Vagina (tissue), 2 donors: ENCODE measurements around the gene ONECUT1.

Experiments used
- POLR2A ChIP-seq, 2 donors: fragments of 450-650 bp; IDR thresholded peaks; one replicate each; pipeline ENCODE4 v1.6.1; 2017; ENCODE audit warnings: antibody characterized with exemption in 2 of 2, mild to moderate bottlenecking in 2 of 2, moderate library complexity in 2 of 2
- POLR2AphosphoS5 ChIP-seq, 2 donors: sonication (generic); formaldehyde crosslinking; IDR thresholded peaks; one replicate each; pipeline ENCODE4 v1.9.0; 2017; ENCODE audit warnings: antibody characterized with exemption in 2 of 2, mild to moderate bottlenecking in 2 of 2, low read depth in 1 of 2; ENCODE audit not compliant: insufficient read depth in 1 of 2
- TF ChIP-seq, protein P1 (sequence below), 3 experiments: fragments of 450-650 bp in 2 of 3; fragments of 200-600 bp in 1 of 3; sonication (generic) in 1 of 3; IDR thresholded peaks; one replicate each; pipeline ENCODE4 v1.5.1; 2017 to 2019; ENCODE audit warnings: antibody characterized with exemption in 3 of 3, mild to moderate bottlenecking in 2 of 3, moderate library complexity in 2 of 3

DNA sequence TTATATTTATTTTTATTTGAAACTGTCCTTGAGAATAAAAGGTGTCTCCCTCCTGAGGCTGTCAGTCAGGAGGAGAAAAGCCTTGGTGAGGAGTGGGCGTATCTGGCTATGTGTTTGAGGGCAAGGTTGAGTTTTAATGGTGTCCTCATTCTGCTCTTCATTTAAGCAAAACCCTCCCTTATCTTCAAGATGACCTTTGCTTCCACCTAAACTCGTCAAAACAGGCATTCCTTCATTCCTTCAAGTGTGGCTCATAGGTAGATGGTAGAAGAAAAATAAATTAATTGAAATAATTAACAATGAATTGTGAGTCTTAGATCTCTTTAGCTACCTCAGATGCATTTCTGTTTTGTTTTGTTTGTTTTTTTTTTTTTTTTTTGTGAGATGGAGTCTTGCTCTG, 71.6 kb downstream of the ONECUT1 start:
- TF ChIP-seq, protein P1, sequence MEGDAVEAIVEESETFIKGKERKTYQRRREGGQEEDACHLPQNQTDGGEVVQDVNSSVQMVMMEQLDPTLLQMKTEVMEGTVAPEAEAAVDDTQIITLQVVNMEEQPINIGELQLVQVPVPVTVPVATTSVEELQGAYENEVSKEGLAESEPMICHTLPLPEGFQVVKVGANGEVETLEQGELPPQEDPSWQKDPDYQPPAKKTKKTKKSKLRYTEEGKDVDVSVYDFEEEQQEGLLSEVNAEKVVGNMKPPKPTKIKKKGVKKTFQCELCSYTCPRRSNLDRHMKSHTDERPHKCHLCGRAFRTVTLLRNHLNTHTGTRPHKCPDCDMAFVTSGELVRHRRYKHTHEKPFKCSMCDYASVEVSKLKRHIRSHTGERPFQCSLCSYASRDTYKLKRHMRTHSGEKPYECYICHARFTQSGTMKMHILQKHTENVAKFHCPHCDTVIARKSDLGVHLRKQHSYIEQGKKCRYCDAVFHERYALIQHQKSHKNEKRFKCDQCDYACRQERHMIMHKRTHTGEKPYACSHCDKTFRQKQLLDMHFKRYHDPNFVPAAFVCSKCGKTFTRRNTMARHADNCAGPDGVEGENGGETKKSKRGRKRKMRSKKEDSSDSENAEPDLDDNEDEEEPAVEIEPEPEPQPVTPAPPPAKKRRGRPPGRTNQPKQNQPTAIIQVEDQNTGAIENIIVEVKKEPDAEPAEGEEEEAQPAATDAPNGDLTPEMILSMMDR (IDR thresholded peaks at IDR 0.05) = no peak
- TF ChIP-seq POLR2A (IDR thresholded peaks at IDR 0.05) = no peak
- no peak for TF ChIP-seq POLR2AphosphoS5 (IDR thresholded peaks at IDR 0.05; ENCODE audit: insufficient read depth in 1 of 2, low read depth in 1 of 2)
